Left renal cortex interstitium (tissue), 4 donors: ENCODE measurements around the gene CCDC159. TPM values are rescaled to one million over a fixed set of nuclear protein-coding genes. Genes with fewer than 3 reads are reported as not detected.

ENCODE experiments used
- DNase-seq, 4 donors: peaks; one replicate each; pipeline ENCODE4 v3.0.0-alpha.2; 2013; ENCODE audit warnings: low read depth in 4 of 4, low spot score in 2 of 4, missing footprints in 1 of 4
- polyA plus RNA-seq, 4 donors: library from polyadenylated mRNA; unstranded; fragments of 120-200 nt; gene quantifications; one replicate each; pipeline ENCODE4 v1.2.1, GENCODE V29; 2013; ENCODE audit not compliant: insufficient read length in 4 of 4

The CCDC159 gene
- polyA plus RNA-seq, 4 donors: 20.2 to 45.6 (median 30.5) TPM

DNA sequence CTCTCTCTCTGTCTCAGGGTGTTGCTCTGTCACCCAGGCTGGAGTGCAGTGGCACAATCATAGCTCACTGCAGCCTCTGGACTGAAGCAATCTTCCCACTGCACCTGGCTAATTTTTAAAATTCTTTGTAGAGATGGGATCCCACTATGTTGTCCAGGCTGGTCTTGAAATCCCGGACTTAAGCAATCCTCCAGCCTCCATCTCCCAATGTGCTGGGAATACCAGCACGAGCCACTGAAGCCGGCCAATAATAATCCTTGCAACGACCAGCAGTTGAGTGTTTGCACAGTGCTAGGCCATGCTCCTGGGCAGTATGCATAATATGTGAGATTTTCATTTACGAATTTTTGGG lies 38.4 kb downstream of the CCDC159 start:
- no peak for DNase-seq

- DNase-seq: no peak
Measured at GRCh38 chr19:11387162-11388034, 41.1 kb downstream of the CCDC159 start.

DNA sequence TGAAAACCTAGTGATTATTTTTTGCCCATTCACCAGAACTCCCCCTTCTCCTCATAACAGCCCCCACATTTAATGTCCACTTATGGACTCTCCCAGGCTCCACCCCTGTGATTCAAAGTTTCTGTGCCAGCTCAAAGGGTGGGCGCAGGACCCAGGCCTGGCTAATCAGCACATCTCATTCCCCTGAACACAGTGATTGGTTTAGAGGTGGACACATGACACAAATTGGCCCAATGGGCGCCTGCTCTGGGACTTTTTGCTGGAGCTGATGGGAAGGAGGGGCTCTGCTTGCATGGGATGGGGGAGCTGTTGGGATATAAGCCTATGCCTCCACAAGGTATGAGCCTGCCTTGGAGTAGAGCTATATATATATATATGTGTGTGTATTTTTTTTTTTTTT lies 44.0 kb downstream of the CCDC159 start:
- DNase-seq: no peak

DNA sequence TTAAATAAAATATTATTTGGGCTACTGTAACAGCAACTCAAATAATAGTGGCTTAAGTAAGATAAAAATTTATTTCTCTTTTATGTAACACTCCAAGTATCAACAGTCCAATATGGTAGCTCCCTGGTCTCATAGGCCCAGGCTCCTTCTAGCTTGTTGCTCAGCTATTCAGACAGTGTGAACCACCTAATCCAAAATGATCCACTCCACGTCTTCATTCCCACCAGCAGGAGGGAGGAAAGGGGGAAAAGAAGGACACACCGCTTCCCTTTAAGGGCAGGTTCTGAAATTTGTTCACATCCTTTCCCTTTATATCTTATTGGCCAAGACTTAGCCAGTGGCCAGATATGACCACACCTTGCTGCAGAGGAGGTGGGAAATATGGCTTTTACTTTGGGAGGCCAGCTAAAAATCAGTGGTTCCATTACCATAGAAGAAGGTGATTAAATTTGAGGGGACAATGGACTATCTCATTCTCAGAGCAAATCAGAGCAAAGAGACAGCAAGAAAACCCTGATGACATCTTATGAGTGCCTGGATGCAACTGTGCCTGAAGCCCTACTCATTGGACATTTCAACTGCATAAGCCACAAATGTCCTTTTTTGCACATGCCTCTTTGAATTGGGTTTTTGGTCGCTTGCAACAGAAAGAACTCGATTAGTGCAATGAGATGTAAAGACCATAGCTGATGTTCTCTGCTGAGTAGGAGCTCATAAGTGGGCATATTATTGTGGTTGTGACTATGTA lies 44.8 kb downstream of the CCDC159 start:
- no peak for DNase-seq

DNA sequence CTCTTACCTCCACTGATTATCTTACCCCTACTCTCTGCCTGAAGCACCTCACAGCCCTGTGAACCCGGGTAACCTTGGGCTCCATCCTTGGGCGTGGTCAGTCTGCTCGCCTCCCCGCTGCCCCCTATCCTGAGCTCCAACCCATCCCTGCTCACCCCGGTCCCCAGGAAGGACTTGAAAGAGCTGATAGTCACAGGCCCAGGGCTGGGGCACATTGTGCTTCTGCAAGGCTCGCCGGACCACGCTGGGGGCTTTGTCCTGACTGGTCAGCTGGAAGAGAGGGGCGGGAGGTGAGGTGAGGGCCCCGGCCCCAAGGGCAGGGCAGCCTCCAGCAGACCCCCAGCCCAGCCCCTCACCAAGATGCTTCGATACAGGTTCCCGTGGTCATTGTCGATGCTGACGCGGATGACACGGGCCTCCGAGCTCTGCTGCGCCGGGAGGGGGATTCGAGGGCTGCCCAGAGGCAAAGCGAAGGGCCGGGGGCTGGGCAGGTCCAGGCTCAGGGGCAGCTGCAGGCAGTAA lies 50.8 kb downstream of the CCDC159 start:
- no peak for DNase-seq

GRCh38 chr19:11399667-11400066 lies 53.3 kb downstream of the CCDC159 start:
- no peak for DNase-seq

- DNase-seq: no peak
Measured at GRCh38 chr19:11400798-11401197, 54.5 kb downstream of the CCDC159 start.

GRCh38 chr19:11401808-11402543 lies 55.7 kb downstream of the CCDC159 start:
- no peak for DNase-seq

Other genes starting within 250 kb of the CCDC159 start
- gene SPC24, start 190.7 kb upstream of the CCDC159 start, polyA plus RNA-seq: 10 to 100 TPM; 11.6 to 21.9 (median 21.0) TPM
- 100 to 1,000 TPM; 114 to 142 (median 133) TPM for gene KANK2, start 149.0 kb upstream of the CCDC159 start, polyA plus RNA-seq
- 1 to 10 TPM in 1 of 4 donors, under 1 TPM in 2, not detected in 1; 0.52 to 1.2 (median 0.86) TPM for gene ANGPTL8, start 106.9 kb upstream of the CCDC159 start, polyA plus RNA-seq
- gene DOCK6, start 84.0 kb upstream of the CCDC159 start, polyA plus RNA-seq: 10 to 100 TPM; 31.8 to 69.6 (median 50.0) TPM
- under 1 TPM in 2 of 4 donors, not detected in 2; 0.09 to 0.36 TPM for gene TSPAN16, start 50.4 kb upstream of the CCDC159 start, polyA plus RNA-seq
- 10 to 100 TPM; 15.7 to 19.6 (median 17.5) TPM for gene RAB3D, start 6.9 kb upstream of the CCDC159 start, polyA plus RNA-seq
- gene TMEM205, start 251 bp upstream of the CCDC159 start, polyA plus RNA-seq: 100 to 1,000 TPM; 135 to 151 (median 142) TPM
- gene PLPPR2, start 8.9 kb downstream of the CCDC159 start, polyA plus RNA-seq: 10 to 100 TPM; 10.2 to 21.2 (median 17.8) TPM
- gene SWSAP1, start 28.1 kb downstream of the CCDC159 start, polyA plus RNA-seq: 1 to 10 TPM; 2.6 to 3.7 (median 3.4) TPM
- gene EPOR, start 37.8 kb downstream of the CCDC159 start, polyA plus RNA-seq: 10 to 100 TPM; 16.5 to 40.6 (median 29.7) TPM
- gene RGL3, start 72.8 kb downstream of the CCDC159 start, polyA plus RNA-seq: 100 to 1,000 TPM in 2 of 4 donors, 10 to 100 TPM in 2; 47.9 to 141 (median 97.3) TPM
- 1 to 10 TPM; 1.7 to 2.3 (median 2.1) TPM for gene ODAD3, start 88.6 kb downstream of the CCDC159 start, polyA plus RNA-seq
- gene PRKCSH, start 89.1 kb downstream of the CCDC159 start, polyA plus RNA-seq: 100 to 1,000 TPM; 302 to 378 (median 348) TPM
- gene ELAVL3, start 134.5 kb downstream of the CCDC159 start, polyA plus RNA-seq: under 1 TPM; 0.08 to 0.49 (median 0.16) TPM
- gene ZNF653, start 159.3 kb downstream of the CCDC159 start, polyA plus RNA-seq: 10 to 100 TPM in 3 of 4 donors, 1 to 10 TPM in 1; 7.6 to 12.8 (median 11.4) TPM
- gene ECSIT, start 182.6 kb downstream of the CCDC159 start, polyA plus RNA-seq: 10 to 100 TPM; 36.4 to 47.9 (median 42.0) TPM
- gene CNN1, start 192.3 kb downstream of the CCDC159 start, polyA plus RNA-seq: 1 to 10 TPM; 4.2 to 5.4 (median 5.1) TPM
- 10 to 100 TPM; 42.3 to 66.1 (median 52.0) TPM for gene ELOF1, start 212.7 kb downstream of the CCDC159 start, polyA plus RNA-seq
- gene ACP5, start 231.1 kb downstream of the CCDC159 start, polyA plus RNA-seq: 10 to 100 TPM; 11.7 to 20.6 (median 13.4) TPM